ENCODE measurements around the gene DPP6.

The DPP6 gene

GRCh38 chr7:154741131-154741530 lies 688.9 kb downstream of the DPP6 start:
- no peak for DNase-seq

GRCh38 chr7:154743206-154743605 lies 691.0 kb downstream of the DPP6 start:
- DNase-seq = no peak

GRCh38 chr7:154744256-154744860 lies 692.2 kb downstream of the DPP6 start:
- no peak for DNase-seq

- no peak for DNase-seq
Observed at GRCh38 chr7:154744861-154745258, 692.7 kb downstream of the DPP6 start.

GRCh38 chr7:154746571-154747360 lies 694.6 kb downstream of the DPP6 start:
- DNase-seq = no peak

- no peak for DNase-seq
Observed at GRCh38 chr7:154748089-154748786, 696.0 kb downstream of the DPP6 start.

- no peak for DNase-seq
Observed at GRCh38 chr7:154750353-154750801, 698.2 kb downstream of the DPP6 start.

- no peak for DNase-seq
Observed at GRCh38 chr7:154753226-154753625, 701.0 kb downstream of the DPP6 start.

- DNase-seq = no peak
Observed at GRCh38 chr7:154757756-154758155, 705.6 kb downstream of the DPP6 start.

- DNase-seq = no peak
Observed at GRCh38 chr7:154759989-154760388, 707.8 kb downstream of the DPP6 start.

GRCh38 chr7:154765118-154765517 lies 712.9 kb downstream of the DPP6 start:
- DNase-seq = no peak

- DNase-seq = no peak
Observed at GRCh38 chr7:154767142-154767541, 714.9 kb downstream of the DPP6 start.

- no peak for DNase-seq
Observed at GRCh38 chr7:154767821-154768415, 715.7 kb downstream of the DPP6 start.

- no peak for DNase-seq
Observed at GRCh38 chr7:154769001-154769400, 716.8 kb downstream of the DPP6 start.

GRCh38 chr7:154769527-154769926 lies 717.3 kb downstream of the DPP6 start:
- DNase-seq = no peak

- DNase-seq = no peak
Observed at GRCh38 chr7:154770361-154770760, 718.2 kb downstream of the DPP6 start.

GRCh38 chr7:154770962-154771361 lies 718.8 kb downstream of the DPP6 start:
- no peak for DNase-seq

GRCh38 chr7:154774303-154774969 lies 722.2 kb downstream of the DPP6 start:
- no peak for DNase-seq

- no peak for DNase-seq
Observed at GRCh38 chr7:154775681-154776080, 723.5 kb downstream of the DPP6 start.

GRCh38 chr7:154776350-154776749 lies 724.2 kb downstream of the DPP6 start:
- DNase-seq = no peak

- no peak for DNase-seq
Observed at GRCh38 chr7:154777023-154777422, 724.8 kb downstream of the DPP6 start.

GRCh38 chr7:154777489-154777888 lies 725.3 kb downstream of the DPP6 start:
- DNase-seq = no peak

- DNase-seq = no peak
Observed at GRCh38 chr7:154777908-154778307, 725.7 kb downstream of the DPP6 start.

Measured in GOT3 (cell line).